K562 (cell line): ENCODE measurements around the gene SLC13A1. TPM values are rescaled to one million over a fixed set of nuclear protein-coding genes. Genes with fewer than 3 reads are reported as not detected.

Experiments used
- ETV6 ChIP-seq, 3 experiments: fragments of 150-350 bp in 1 of 3; sonication (generic) in 1 of 3; formaldehyde crosslinking in 1 of 3; IDR thresholded peaks; 2 replicates each; pipeline versions ENCODE4 v1.6.1 to v1.8.0; 2014 to 2022; ENCODE audit warnings: borderline replicate concordance in 2 of 3, low read depth in 2 of 3, antibody characterized with exemption in 1 of 3, low read length in 1 of 3, mild to moderate bottlenecking in 1 of 3, missing genetic modification reagents in 1 of 3
- FUS ChIP-seq: fragments of 200-400 bp; formaldehyde crosslinking; optimal IDR thresholded peaks from 2 replicates; pipeline ENCODE3; 2017; ENCODE audit warnings: low read depth, low read length
- ID3 ChIP-seq, 2 experiments: fragments of 250-450 bp in 1 of 2; fragments of 450-650 bp in 1 of 2; sonication (Bioruptor Pico) in 1 of 2; IDR thresholded peaks; 2 replicates each; pipeline versions ENCODE4 v1.6.1 to v1.8.0; 2016 to 2021; ENCODE audit warnings: mild to moderate bottlenecking in 2 of 2, moderate library complexity in 2 of 2, missing compliant biosample characterization in 1 of 2, missing genetic modification characterization in 1 of 2
- OTX1 ChIP-seq: fragments of 450-650 bp; formaldehyde crosslinking; IDR thresholded peaks from 2 replicates; pipeline ENCODE4 v1.4.0; 2022; ENCODE audit warnings: mild to moderate bottlenecking
- SRSF3 ChIP-seq: fragments of 200-400 bp; formaldehyde crosslinking; IDR thresholded peaks from 2 replicates; pipeline ENCODE4 v1.6.1; 2016; ENCODE audit warnings: mild to moderate bottlenecking, low read length, moderate library complexity; ENCODE audit not compliant: insufficient read depth
- TSHZ1 ChIP-seq: fragments of 250-450 bp; sonication (Bioruptor Pico); IDR thresholded peaks from 2 replicates; pipeline ENCODE4 v1.4.0; 2020; ENCODE audit warnings: mild to moderate bottlenecking, moderate library complexity
- YBX1 ChIP-seq: fragments of 450-650 bp; IDR thresholded peaks from 2 replicates; pipeline ENCODE4 v1.7.1; 2016; ENCODE audit warnings: mild to moderate bottlenecking
- ZNF436 ChIP-seq: fragments of 250-450, 450-650 bp; sonication (Bioruptor Pico); formaldehyde crosslinking; IDR thresholded peaks from 2 replicates; pipeline ENCODE4 v1.7.0; 2020; ENCODE audit warnings: mild to moderate bottlenecking
- ZNF785 ChIP-seq: fragments of 250-450 bp; sonication (Bioruptor Pico); IDR thresholded peaks from 2 replicates; pipeline ENCODE4 v1.4.0; 2020; ENCODE audit warnings: mild to moderate bottlenecking
- polyA plus RNA-seq, 8 experiments: library from polyadenylated mRNA; depleted of rRNA in 4 of 8; stranded (reverse) in 5 of 8; unstranded in 3 of 8; fragments of >200 nt; fragmentation: Nextera tagmentation in 2 of 8; fragmentation: Illumina TruSeq in 1 of 8; extraction: Ambion mirVana in 2 of 8; extraction: Trizol in 1 of 8; gene quantifications; 2 replicates each; pipeline versions ENCODE4 v1.2.1 to v1.2.3, GENCODE V29; 2011 to 2014; ENCODE audit warnings: inconsistent platforms in 1 of 8, missing spikeins in 1 of 8
- total RNA-seq, 7 experiments: library from RNA; depleted of rRNA in 6 of 7; stranded (reverse); fragments of >200 nt in 6 of 7; fragmentation: Illumina TruSeq in 2 of 7; extraction: Trizol in 2 of 7; gene quantifications; 2 replicates each; pipeline versions ENCODE4 v1.2.1 to v1.2.3, GENCODE V29; 2011 to 2021; ENCODE audit warnings: low replicate concordance in 1 of 7

The SLC13A1 gene
- total and polyA plus RNA-seq, 9 of the 15 experiments (the other 6 are each of a cell fraction or from before 2014, with no cell fraction given), result 0.04 TPM; not detected in 8

GRCh38 chr7:123230147-123230546 lies 30.4 kb upstream of the SLC13A1 start (continued):
- TF ChIP-seq TSHZ1 (CRISPR knock-in tag) (no peak), ZNF436 (no peak), ZNF785 (CRISPR knock-in tag) (no peak), YBX1 (no peak), OTX1 (CRISPR knock-in tag) (no peak), FUS (no peak), SRSF3 (no peak), ID3 (CRISPR knock-in tag; IDR thresholded peaks at IDR 0.05) (no peak), ID3 (tag; IDR thresholded peaks at IDR 0.05) (no peak), ETV6 (IDR thresholded peaks at IDR 0.05; ENCODE audit: borderline replicate concordance in 1 of 2, low read depth in 2 of 2, low read length in 1 of 2) (no peak), ETV6 (CRISPR knock-in tag; IDR thresholded peaks at IDR 0.05; ENCODE audit: borderline replicate concordance) (no peak)
- TF ChIP-seq, all 486 proteins: peak for 0
